Endothelial cell of umbilical vein (primary cell): ENCODE data around the gene RNASE13. TPM values are rescaled to one million over a fixed set of nuclear protein-coding genes. Genes with fewer than 3 reads are reported as not detected.

Experiments
- Bru-seq: library from RNA; stranded (reverse); fragments of 400-500 nt; gene quantifications from one replicate; lab custom pipeline; 2021; lab: Mats Ljungman, UMichigan
- BruChase-seq, 2 experiments: library from RNA; stranded (reverse); fragments of 400-500 nt; gene quantifications; one replicate each; lab custom pipeline; 2021; lab: Mats Ljungman, UMichigan
- BruUV-seq: library from RNA; stranded (reverse); fragments of 400-500 nt; replicated peaks from 2 replicates; lab custom pipeline; 2021; lab: Mats Ljungman, UMichigan
- CTCF ChIA-PET: fragments of 300-600, 350-600 bp; sonication (Branson Sonifier 250); formaldehyde crosslinking; loops from one replicate; lab custom pipeline; 2021; ENCODE audit warnings: antibody characterized with exemption, inconsistent platforms; lab: Charles Lee
- POLR2A ChIA-PET: fragments of 300-600, 350-600 bp; sonication (Branson Sonifier 250); formaldehyde crosslinking; loops from one replicate; lab custom pipeline; 2021; ENCODE audit warnings: antibody characterized with exemption, inconsistent platforms; lab: Charles Lee
- DNase-seq: peaks from one replicate; pipeline ENCODE4 v3.0.0-alpha.2; 2011; ENCODE audit warnings: low read depth, low spot score
- FAIRE-seq: peaks from 2 replicates; lab custom pipeline; 2011; peaks lifted over from hg19 to GRCh38; lab: Jason Lieb, UNC
- H2AFZ ChIP-seq: 2 replicates; pipeline ENCODE4 v1.6.0; 2012; ENCODE audit warnings: low read depth, low read length, control low read depth, inconsistent platforms
- H3K27ac ChIP-seq: 2 replicates; pipeline ENCODE4 v1.5.1; 2011; ENCODE audit warnings: low read depth, mild to moderate bottlenecking, control low read depth, low read length, moderate library complexity; ENCODE audit not compliant: insufficient read depth
- H3K27me3 ChIP-seq, 2 experiments: 2 replicates each; pipeline versions ENCODE4 v1.6.0 to v1.6.1; 2011; ENCODE audit warnings: low read length in 2 of 2, mixed read lengths in 1 of 2; ENCODE audit not compliant: control insufficient read depth in 2 of 2, insufficient read depth in 2 of 2
- H3K36me3 ChIP-seq, 2 experiments: 2 replicates in 1 of 2; 3 replicates in 1 of 2; pipeline ENCODE4 v1.5.1; 2011; ENCODE audit warnings: low read length in 2 of 2, mild to moderate bottlenecking in 1 of 2, moderate library complexity in 1 of 2; ENCODE audit not compliant: control insufficient read depth in 2 of 2, insufficient read depth in 2 of 2; ENCODE audit errors: extremely low read depth in 1 of 2
- H3K4me1 ChIP-seq: 3 replicates; pipeline ENCODE4 v1.5.1; 2011; ENCODE audit warnings: mild to moderate bottlenecking, low read length; ENCODE audit not compliant: control insufficient read depth, insufficient read depth; ENCODE audit errors: extremely low read depth
- H3K4me2 ChIP-seq: 2 replicates; pipeline ENCODE4 v1.6.1; 2011; ENCODE audit warnings: low read length, control low read depth, mixed read lengths; ENCODE audit not compliant: insufficient read depth
- H3K4me3 ChIP-seq, 3 experiments: fragments of 200-600 bp in 1 of 3; sonication (generic), shearing (Covaris generic) in 1 of 3; replicated peaks in 1 of 3; 2 replicates each; pipeline ENCODE4 v1.5.1; 2011 to 2016; ENCODE audit warnings: control low read depth in 3 of 3, low read length in 3 of 3, mild to moderate bottlenecking in 2 of 3, inconsistent platforms in 1 of 3, low read depth in 1 of 3, moderate library complexity in 1 of 3; ENCODE audit not compliant: insufficient read depth in 1 of 3
- H3K79me2 ChIP-seq: 2 replicates; pipeline ENCODE4 v1.6.0; 2012; ENCODE audit warnings: low read length, inconsistent platforms; ENCODE audit not compliant: control insufficient read depth, insufficient read depth
- H3K9ac ChIP-seq: replicated peaks from 2 replicates; pipeline ENCODE3; 2011; ENCODE audit warnings: low read length, control low read depth; ENCODE audit not compliant: insufficient read depth; ENCODE audit errors: extremely low read depth
- H3K9me1 ChIP-seq: replicated peaks from 3 replicates; pipeline ENCODE4 v1.6.0; 2011; ENCODE audit warnings: mild to moderate bottlenecking, low read length; ENCODE audit not compliant: control insufficient read depth, insufficient read depth; ENCODE audit errors: extremely low read depth
- H3K9me3 ChIP-seq: replicated peaks from 2 replicates; pipeline ENCODE4 v1.5.1; 2012; ENCODE audit warnings: low read length, inconsistent platforms; ENCODE audit not compliant: control insufficient read depth, insufficient read depth
- H4K20me1 ChIP-seq: replicated peaks from 2 replicates; pipeline ENCODE3; 2011; ENCODE audit warnings: mild to moderate bottlenecking, low read length; ENCODE audit not compliant: control insufficient read depth, insufficient read depth; ENCODE audit errors: extremely low read depth
- CTCF ChIP-seq, 2 donors: IDR thresholded peaks; 1 replicate in 1 of 2; 2 replicates in 1 of 2; pipeline ENCODE4 v1.5.1; 2011; ENCODE audit warnings: low read length in 2 of 2, mild to moderate bottlenecking in 2 of 2, moderate library complexity in 2 of 2, control low read depth in 1 of 2, inconsistent platforms in 1 of 2, low read depth in 1 of 2; ENCODE audit not compliant: insufficient read depth in 1 of 2; ENCODE audit errors: extremely low read depth in 1 of 2
- EZH2 ChIP-seq: IDR thresholded peaks from 2 replicates; pipeline ENCODE4 v1.6.1; 2012; ENCODE audit warnings: borderline replicate concordance, low read depth, mild to moderate bottlenecking, moderate library complexity, low read length, inconsistent platforms; ENCODE audit not compliant: severe bottlenecking
- FOS ChIP-seq: IDR thresholded peaks from 2 replicates; pipeline ENCODE4 v1.6.1; 2011; ENCODE audit warnings: mild to moderate bottlenecking, low read length, moderate library complexity, borderline replicate concordance; ENCODE audit not compliant: insufficient read depth
- GATA2 ChIP-seq: IDR thresholded peaks from 2 replicates; pipeline ENCODE4 v1.7.0; 2011; ENCODE audit warnings: low read depth, mild to moderate bottlenecking, moderate library complexity, mixed read lengths, low read length; ENCODE audit not compliant: insufficient read length, insufficient read depth
- JUN ChIP-seq: IDR thresholded peaks from 2 replicates; pipeline ENCODE4 v1.6.1; 2011; ENCODE audit warnings: borderline replicate concordance, low read depth; ENCODE audit not compliant: insufficient read length, insufficient read depth
- MAX ChIP-seq: IDR thresholded peaks from 2 replicates; pipeline ENCODE4 v1.6.1; 2011; ENCODE audit not compliant: insufficient read depth, insufficient read length
- MYC ChIP-seq: IDR thresholded peaks from one replicate; pipeline ENCODE4 v1.6.1; 2011; ENCODE audit warnings: mild to moderate bottlenecking, low read depth, low read length
- POLR2A ChIP-seq: IDR thresholded peaks from 2 replicates; pipeline ENCODE4 v1.6.1; 2012; ENCODE audit warnings: low read depth, mild to moderate bottlenecking, control low read depth, low read length
- POLR2AphosphoS5 ChIP-seq: IDR thresholded peaks from 2 replicates; pipeline ENCODE4 v1.6.1; 2012; ENCODE audit warnings: low read depth, mild to moderate bottlenecking, control low read depth, low read length, moderate library complexity; ENCODE audit not compliant: insufficient read depth
- dilution Hi-C: fragments of 300-500 bp; cut with MboI; formaldehyde crosslinking; loops from one replicate; pipeline ENCODE4 v1.15.0; 2019; ENCODE audit warnings: low sequenced_read_pairs; ENCODE audit not compliant: extremely low pct_ligation_motif_present
- intact Hi-C: fragments of 100-400 bp; cut with micrococcal nuclease; formaldehyde crosslinking; loops from one replicate; pipeline ENCODE4 v1.10.0; 2022
- long read RNA-seq: library from polyadenylated mRNA; stranded (forward); transcript quantifications from one replicate; pipeline ENCODE4 v2.0.0, GENCODE V29; 2021
- polyA minus RNA-seq, 3 experiments: library from RNA; depleted of rRNA, polyadenylated mRNA; stranded (reverse); fragments of >200 nt; gene quantifications; 1 replicate in 1 of 3; 2 replicates in 2 of 3; pipeline ENCODE4 v1.2.3, GENCODE V29; 2011
- polyA plus RNA-seq, 4 experiments: library from polyadenylated mRNA; depleted of rRNA in 3 of 4; stranded (reverse) in 3 of 4; unstranded in 1 of 4; fragments of >200 nt; gene quantifications; 2 replicates each; pipeline versions ENCODE4 v1.2.1 to v1.2.3, GENCODE V29; 2011 to 2012; ENCODE audit warnings: missing spikeins in 1 of 4
- total RNA-seq: library from RNA; stranded (reverse); gene quantifications from 2 replicates; pipeline ENCODE4 v1.2.3, GENCODE V29; 2021

The RNASE13 gene
- total RNA-seq (not detected in 2 replicates), polyA plus RNA-seq (not detected in 2 replicates), polyA minus RNA-seq (not detected in 2 replicates), Bru-seq, nascent RNA (not detected), BruChase-seq, experiment 1, labeled RNA remaining after a 6-hour chase (not detected), BruChase-seq, experiment 2, labeled RNA remaining after a 2-hour chase (not detected)
- not detected in 2 replicates for polyA plus RNA-seq (2011; cell fraction: cytosol; rRNA removed)
- 0.08 TPM in 1 of 2 replicates, not detected in the other for polyA plus RNA-seq (2011; cell fraction: nucleus; rRNA removed)
- polyA plus RNA-seq (2012), result not detected in 2 replicates
- not detected for polyA minus RNA-seq (2011; cell fraction: cytosol; rRNA and poly(A)+ RNA removed)
- polyA minus RNA-seq (2011; cell fraction: nucleus; rRNA and poly(A)+ RNA removed), result not detected in 2 replicates
- long read RNA-seq, result 0 reads

GRCh38 chr14:21034707-21035106 lies at the start of gene RNASE13:
TSS of gene RNASE13 (minus strand) at chr14:21034807. CDS start at chr14:21034288, 519 bp downstream.
- Histone ChIP-seq H2AFZ (no peak within 1 kb of the TSS), H3K4me3 (no peak within 1 kb of the TSS), H3K79me2 (no peaks in the 10 kb centered on the region), H3K9ac (no peak within 1 kb of the TSS), H4K20me1 (no peaks in the 10 kb centered on the region), H3K9me1 (no peaks in the 10 kb centered on the region), H3K27ac (no peak within 1 kb of the TSS), H3K36me3 (no peaks in the 10 kb centered on the region), H3K9me3 (no peaks in the 10 kb centered on the region), H3K4me1 (peaks cover 4% of the 10 kb centered on the region), H3K4me2 (no peak within 1 kb of the TSS), H3K27me3 (peaks cover 24 to 29% of the 10 kb centered on the region in 2 experiments)
- no TSS peak for BruUV-seq
- intact Hi-C loops, result no loop called here
- no peak for FAIRE-seq
- DNase-seq, result no peak
- ChIA-PET CTCF (interaction anchor here (2.5 to 10.1 kb wide), 2 partner anchors 21 to 58 kb away, joined by 6 to 86 read pairs; no protein-coding TSS in a partner anchor), POLR2A (no interaction called here)
- dilution Hi-C loops, result no loop called here
- TF ChIP-seq POLR2A, result no peak
- no peak for TF ChIP-seq FOS
- TF ChIP-seq MYC, result no peak
- no peak for TF ChIP-seq POLR2AphosphoS5
- no peak for TF ChIP-seq JUN

GRCh38 chr14:21084396-21084795 lies 49.8 kb upstream of the RNASE13 start:
- no peak overlapping the region for H3K4me3 ChIP-seq
- no peaks in the 10 kb centered on the region for H3K9me1 ChIP-seq
- TF ChIP-seq EZH2 (no peak), CTCF (IDR thresholded peaks at IDR 0.05; ENCODE audit: extremely low read depth in 1 of 2, insufficient read depth in 1 of 2, low read depth in 1 of 2, low read length in 2 of 2) (no peak), GATA2 (no peak), MAX (no peak), POLR2A (no peak), JUN (no peak), MYC (no peak), FOS (no peak), POLR2AphosphoS5 (no peak)
- POLR2A ChIA-PET, result no interaction called here
- H3K4me2 ChIP-seq, result no peak overlapping the region
- H3K9me3 ChIP-seq, result no peaks in the 10 kb centered on the region
- H3K79me2 ChIP-seq, result no peaks in the 10 kb centered on the region
- intact Hi-C loops (no loop called here), dilution Hi-C loops (no loop called here)
- H3K9ac ChIP-seq, result no peak overlapping the region
- H2AFZ ChIP-seq, result no peak overlapping the region
- H3K36me3 ChIP-seq, result no peaks in the 10 kb centered on the region
- DNase-seq (no peak), FAIRE-seq (no peak)
- no peak overlapping the region for H3K27ac ChIP-seq
- no peaks in the 10 kb centered on the region for H3K27me3 ChIP-seq
- no TSS peak for BruUV-seq
- H4K20me1 ChIP-seq, result no peaks in the 10 kb centered on the region
- CTCF ChIA-PET, result interaction anchor here (1.4 to 3.5 kb wide), 4 partner anchors 8 to 69 kb away, joined by 7 to 17 read pairs (median 10); no protein-coding TSS in a partner anchor
- H3K4me1 ChIP-seq, result no peaks in the 10 kb centered on the region
